HFF-Myc (cell line): ENCODE results near the gene ST13.

ENCODE experiments used
- DNase-seq: peaks from one replicate; pipeline ENCODE4 v3.0.0-alpha.2; 2011; ENCODE audit warnings: low read depth; ENCODE audit errors: extremely low read depth
- H3K4me3 ChIP-seq: replicated peaks from 2 replicates; pipeline ENCODE4 v1.5.1; 2011; ENCODE audit warnings: low read depth, mild to moderate bottlenecking, control low read depth, low read length
- CTCF ChIP-seq: IDR thresholded peaks from 2 replicates; pipeline ENCODE4 v1.5.1; 2012; ENCODE audit warnings: mild to moderate bottlenecking, low read depth, low read length, control low read depth; ENCODE audit errors: missing control alignments

ST13 gene

GRCh38 chr22:40862537-40862936 lies 6.1 kb upstream of the ST13 start:
- DNase-seq: no peak
- TF ChIP-seq CTCF: no peak
- no peak overlapping the region for H3K4me3 ChIP-seq

- TF ChIP-seq CTCF: no peak
- DNase-seq: no peak
- H3K4me3 ChIP-seq: no peak within 1 kb of the TSS
Observed at GRCh38 chr22:40862013-40862412, 5.6 kb upstream of the ST13 start, which contains the start of gene DNAJB7. Gene DNAJB7 (minus strand): TSS chr22:40862113. CDS start chr22:40861994, 119 bp downstream.

DNA sequence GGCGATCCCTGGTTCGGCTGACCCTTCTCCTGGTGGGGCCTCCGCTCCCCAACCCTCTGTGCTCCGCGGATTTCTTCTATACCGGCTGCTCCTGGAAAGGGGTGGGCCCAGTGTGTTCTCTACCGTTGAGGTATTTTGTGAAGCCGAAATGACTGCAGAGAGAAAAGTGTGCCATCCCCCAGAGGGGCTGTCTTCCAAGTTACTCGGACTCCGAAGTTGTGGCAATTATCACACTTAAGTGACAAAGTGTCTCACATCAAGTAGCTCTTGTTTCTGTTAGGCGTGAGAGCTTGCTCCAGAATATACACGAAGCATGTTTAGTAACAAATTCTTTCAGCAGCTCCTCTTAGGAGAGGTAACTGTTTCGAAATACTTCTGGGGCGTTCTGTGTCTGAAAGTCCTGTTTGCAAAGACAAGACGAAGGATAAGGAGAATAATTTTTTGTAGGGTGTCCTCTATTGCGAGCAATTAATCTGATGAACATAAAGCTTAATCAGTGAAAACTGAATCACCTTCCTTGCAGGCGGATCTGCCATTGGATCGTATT lies 943 bp upstream of the ST13 start:
- peak overlapping the region; percentile 87 for H3K4me3 ChIP-seq
- TF ChIP-seq CTCF: no peak
- no peak for DNase-seq

DNA sequence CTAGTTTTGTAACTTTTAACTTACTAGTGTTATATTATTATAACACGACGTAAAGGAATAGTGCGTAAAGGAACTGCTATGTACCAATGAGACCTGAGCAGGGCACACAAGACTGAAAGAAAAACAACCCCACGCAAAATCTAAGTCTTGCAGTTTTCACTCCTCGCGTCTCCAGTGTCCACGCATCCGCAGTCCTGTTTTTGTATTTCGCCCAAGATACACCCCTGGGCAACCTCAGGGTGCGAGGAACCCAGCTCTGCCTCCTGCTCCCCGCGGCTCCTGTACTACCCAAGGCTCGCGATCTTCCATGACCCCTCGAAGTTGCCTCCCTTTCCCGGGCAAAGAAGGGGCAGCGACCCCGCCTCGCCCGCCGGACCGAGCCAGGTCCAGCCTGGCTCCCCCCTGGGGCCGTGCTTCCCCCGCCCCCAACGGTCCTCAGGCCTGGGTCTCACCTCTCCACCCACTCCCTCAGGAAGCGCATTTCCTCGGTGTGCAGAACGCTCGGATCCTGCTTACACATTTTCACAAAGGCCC lies 393 bp downstream of the ST13 start:
- no peak for TF ChIP-seq CTCF
- peak overlapping the region; percentile 87 for H3K4me3 ChIP-seq
- DNase-seq: no peak

- peak overlapping the region; percentile 87 for H3K4me3 ChIP-seq
- DNase-seq: no peak
- TF ChIP-seq CTCF: no peak
Observed at GRCh38 chr22:40855071-40855978, 1.1 kb downstream of the ST13 start.

GRCh38 chr22:40853961-40854360 lies 2.5 kb downstream of the ST13 start:
- no peak for DNase-seq
- no peak for TF ChIP-seq CTCF
- H3K4me3 ChIP-seq: peak overlapping the region; percentile 87
